G401.6 (cell line): ENCODE measurements around the gene ARID1B.

Experiments used
- FAIRE-seq: peaks from 2 replicates; lab custom pipeline; 2012; peaks lifted over from hg19 to GRCh38; lab: Jason Lieb, UNC

Gene ARID1B

GRCh38 chr6:157227202-157228166 is 450.3 kb downstream of the ARID1B start:
- no peak for FAIRE-seq

GRCh38 chr6:157228426-157229131 is 451.4 kb downstream of the ARID1B start:
- no peak for FAIRE-seq

GRCh38 chr6:157229132-157229618 is 452.0 kb downstream of the ARID1B start:
- FAIRE-seq, result no peak

GRCh38 chr6:157229713-157230112 is 452.5 kb downstream of the ARID1B start:
- FAIRE-seq, result no peak

- FAIRE-seq, result no peak
Observed at GRCh38 chr6:157230910-157231309, 453.7 kb downstream of the ARID1B start.

- no peak for FAIRE-seq
Observed at GRCh38 chr6:157232161-157232895, 455.1 kb downstream of the ARID1B start.

DNA sequence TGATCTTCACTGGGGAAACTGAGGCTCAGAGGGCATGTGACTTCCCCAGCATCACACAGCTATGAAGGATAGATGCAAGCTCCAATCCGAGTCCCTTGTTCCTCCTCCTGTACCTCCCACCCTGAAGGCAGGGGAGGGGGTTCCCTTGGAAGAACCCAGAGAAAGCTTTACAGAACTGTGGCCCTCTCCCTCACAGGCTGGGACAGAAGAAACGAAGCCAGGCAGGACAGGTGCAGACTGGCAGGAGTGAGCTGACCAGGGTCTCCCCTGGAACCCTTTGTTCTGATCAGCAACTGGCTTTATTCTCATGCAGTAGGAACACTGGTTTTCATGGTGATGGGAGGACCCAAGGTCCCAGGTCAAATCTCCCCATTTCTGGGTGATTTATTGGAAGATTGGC is 456.0 kb downstream of the ARID1B start:
- no peak for FAIRE-seq

- no peak for FAIRE-seq
Observed at GRCh38 chr6:157233686-157234085, 456.5 kb downstream of the ARID1B start.

DNA sequence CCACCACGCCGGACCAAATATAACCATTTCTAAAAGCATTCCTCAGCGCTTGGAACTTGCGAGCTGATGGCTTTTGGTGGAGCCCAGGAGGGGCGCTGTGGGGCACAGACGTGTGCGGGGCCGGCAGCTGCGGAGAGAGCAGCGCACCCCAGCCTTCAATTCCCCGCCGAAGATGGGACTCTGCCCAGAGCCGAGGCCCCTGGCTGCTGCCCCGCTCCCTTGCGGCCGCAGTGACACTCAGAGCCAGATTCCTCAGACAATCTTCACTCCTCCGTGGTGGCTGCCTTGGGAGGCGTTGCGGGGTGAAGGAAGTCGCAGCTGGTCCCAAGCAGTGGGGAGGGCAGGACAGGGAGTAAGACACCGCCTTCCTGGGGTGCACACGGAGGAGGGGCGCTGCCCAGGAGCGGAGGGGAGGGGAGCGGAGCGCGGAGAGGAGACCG is 458.4 kb downstream of the ARID1B start:
- no peak for FAIRE-seq

GRCh38 chr6:157236040-157236725 is 459.0 kb downstream of the ARID1B start:
- FAIRE-seq, result no peak

- FAIRE-seq, result no peak
Observed at GRCh38 chr6:157238346-157238745, 461.2 kb downstream of the ARID1B start.

GRCh38 chr6:157239148-157239547 is 462.0 kb downstream of the ARID1B start:
- no peak for FAIRE-seq

GRCh38 chr6:157239671-157240058 is 462.5 kb downstream of the ARID1B start:
- no peak for FAIRE-seq

DNA sequence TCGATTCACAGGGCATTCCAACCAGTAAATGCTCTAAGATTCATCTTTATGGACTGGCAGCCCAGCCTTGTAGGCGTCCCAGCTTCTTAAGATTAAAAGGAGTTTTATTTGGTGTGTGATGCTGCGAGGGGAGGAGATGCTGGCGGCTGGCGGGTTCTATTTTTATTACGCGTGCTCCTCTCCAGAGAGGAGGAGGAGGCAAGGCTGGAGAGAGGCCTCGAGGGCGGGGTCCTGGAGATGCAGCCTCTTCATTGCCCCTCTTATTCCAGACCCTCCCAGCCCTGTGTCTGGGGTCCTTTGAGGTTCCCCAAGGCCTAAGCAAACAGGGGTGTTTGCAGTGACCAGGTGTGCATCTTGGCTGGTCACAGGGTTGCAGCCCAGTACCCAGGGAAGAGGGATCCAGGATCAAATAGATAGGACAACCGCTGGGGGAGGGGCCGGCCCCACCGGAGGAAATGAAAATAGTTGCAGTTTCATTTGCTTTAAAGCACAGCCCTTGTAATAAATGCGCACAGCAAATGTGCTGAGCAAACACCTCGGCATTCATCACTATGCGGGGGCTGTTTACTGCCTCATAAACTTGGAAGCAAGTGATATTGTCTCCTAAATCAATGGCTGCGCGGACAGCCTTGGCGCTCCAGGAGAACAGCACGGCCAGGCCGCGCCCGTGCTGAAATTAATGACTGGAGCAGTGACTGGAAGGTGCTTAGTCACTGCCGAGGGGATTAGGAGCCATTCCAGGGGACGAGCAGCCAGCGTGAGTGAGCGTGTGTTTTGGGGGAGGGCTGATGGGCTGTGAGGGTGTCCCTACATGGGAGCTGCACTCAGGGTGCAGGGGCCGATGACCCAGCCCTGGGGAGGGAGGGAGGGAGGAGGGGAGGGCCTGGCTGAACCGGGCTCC is 463.1 kb downstream of the ARID1B start:
- no peak for FAIRE-seq

- FAIRE-seq, result no peak
Observed at GRCh38 chr6:157240960-157241311, 463.8 kb downstream of the ARID1B start.

DNA sequence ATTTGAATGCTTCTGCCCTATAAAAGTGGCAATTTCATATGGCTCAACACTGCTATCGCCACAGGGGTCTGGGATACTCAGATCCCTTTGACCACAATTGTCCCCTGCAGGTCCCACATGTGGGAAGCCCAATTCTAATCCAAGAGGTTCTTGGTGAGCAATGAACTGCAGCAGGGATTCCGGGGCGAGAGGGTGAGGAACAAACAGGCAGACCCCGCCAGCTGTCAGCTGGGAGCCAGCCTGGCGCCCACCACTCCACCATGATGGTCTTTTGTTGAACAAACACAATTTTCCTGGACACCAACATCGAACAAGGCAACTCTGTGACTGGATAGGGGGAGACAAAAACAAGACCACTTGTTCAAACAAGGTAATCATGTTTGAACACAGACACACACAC is 465.6 kb downstream of the ARID1B start:
- FAIRE-seq, result no peak

- FAIRE-seq, result no peak
Observed at GRCh38 chr6:157244175-157244574, 467.0 kb downstream of the ARID1B start.

- no peak for FAIRE-seq
Observed at GRCh38 chr6:157244780-157245179, 467.6 kb downstream of the ARID1B start.

- no peak for FAIRE-seq
Observed at GRCh38 chr6:157245436-157245835, 468.3 kb downstream of the ARID1B start.

DNA sequence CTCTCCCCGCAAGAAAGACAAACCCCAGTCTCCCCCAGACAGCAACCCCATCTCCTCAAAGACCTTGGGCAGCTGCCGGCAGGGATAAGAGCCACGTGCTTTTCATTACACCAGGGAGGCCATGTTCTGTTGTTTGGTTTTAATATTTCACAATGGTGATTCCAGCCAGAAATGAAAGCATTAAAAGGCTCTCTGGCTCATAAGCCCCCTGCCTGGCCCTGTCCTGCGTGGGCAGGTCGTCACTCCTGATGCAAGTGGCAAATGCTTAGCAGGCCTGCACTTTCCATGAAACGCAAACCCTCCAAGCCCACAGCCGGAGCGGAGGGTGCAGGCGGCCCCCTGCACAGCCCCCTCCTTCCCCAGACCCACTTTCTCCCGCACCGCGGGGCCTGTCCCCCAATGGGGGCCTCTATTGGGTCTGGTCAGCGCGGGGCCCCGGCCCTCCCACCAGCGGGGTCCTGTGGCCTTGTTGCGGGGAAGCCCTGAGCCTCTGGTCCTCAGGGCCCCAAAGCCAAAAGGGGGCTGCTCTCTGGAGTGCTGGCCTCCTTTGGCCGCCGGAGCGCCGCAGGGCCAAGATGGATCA is 469.0 kb downstream of the ARID1B start:
- FAIRE-seq, result no peak
